Right cardiac atrium (tissue), 5 donors: ENCODE data around the gene EFEMP1. TPM values are rescaled to one million over a fixed set of nuclear protein-coding genes. Genes with fewer than 3 reads are reported as not detected.

Experiments
- ATAC-seq, 2 donors: fragments of 200-7000 bp; cut with Tn5 transposase; one replicate each; pipeline versions ENCODE4 v1.8.0 to v1.9.1; 2020; ENCODE audit warnings: moderate library complexity in 2 of 2, mild to moderate bottlenecking in 1 of 2
- DNase-seq, 3 donors: peaks; one replicate each; pipeline ENCODE4 v3.0.0-alpha.2; 2020
- H3K27ac ChIP-seq: one replicate; pipeline ENCODE4 v1.5.1; 2013; ENCODE audit warnings: mild to moderate bottlenecking, low read length, control low read depth, moderate library complexity
- H3K27me3 ChIP-seq: one replicate; pipeline ENCODE4 v1.6.1; 2013; ENCODE audit not compliant: control insufficient read depth, insufficient read depth
- H3K4me1 ChIP-seq: one replicate; pipeline ENCODE4 v1.6.1; 2013; ENCODE audit warnings: low read length; ENCODE audit not compliant: control insufficient read depth, insufficient read depth
- H3K4me3 ChIP-seq: one replicate; pipeline ENCODE4 v1.5.1; 2013; ENCODE audit warnings: low read length, control low read depth
- H3K9me3 ChIP-seq: one replicate; pipeline ENCODE4 v1.6.1; 2013; ENCODE audit warnings: low read length; ENCODE audit not compliant: control insufficient read depth
- WGBS: extraction: QIAGEN DNeasy Blood & Tissue Kit; methylation state at CpG from one replicate; pipeline ENCODE4 v1.1.7; 2013; 5-methylcytosine and 5-hydroxymethylcytosine counted together
- intact Hi-C, 4 donors: fragments of 100-400 bp; cut with DNase I; formaldehyde crosslinking; loops; one replicate each; pipeline versions ENCODE4 v1.11.0 to v1.14.0; 2022 to 2023
- polyA plus RNA-seq: library from polyadenylated mRNA; stranded (reverse); fragments of 200-250 nt; gene quantifications from one replicate; pipeline ENCODE4 v1.2.3, GENCODE V29; 2013
- total RNA-seq, 4 donors: library from RNA; stranded (reverse); fragmentation: NEBNext Ultra II Directional; extraction: Animal tissue kit (Norgen Biotek cat#: 25700); gene quantifications; one replicate each; pipeline ENCODE4 v1.2.1, GENCODE V29; 2021
- donor health status: healthy with polysubstance abuse.
- donor health status: DM: no; HTN: yes; CAD: no.
- donor health status: DM: no; HTN: no; CAD: no.
- donor health status: DM: no; HTN: yes; CAD: no; lungs with severe emphysema.
- donor health status: DM: yes; HTN: yes; CAD: no.

The EFEMP1 gene
- total and polyA plus RNA-seq, 5 donors = 96.0 to 305 (median 133) TPM

- Histone ChIP-seq H3K9me3 (no peaks in the 10 kb centered on the region), H3K27me3 (no peaks in the 10 kb centered on the region), H3K4me1 (peaks cover 5% of the 10 kb centered on the region), H3K27ac (no peak overlapping the region), H3K4me3 (no peak overlapping the region)
- ATAC-seq = no peak
- intact Hi-C loops = no loop called here
- no peak for DNase-seq
- WGBS = 89% methylated on average over 5 of the region's 5 CpGs
Observed at GRCh38 chr2:55917117-55917516, 6.5 kb downstream of the EFEMP1 start.

- Histone ChIP-seq H3K9me3 (no peaks in the 10 kb centered on the region), H3K4me3 (no peak overlapping the region), H3K4me1 (peaks cover 5% of the 10 kb centered on the region), H3K27me3 (no peaks in the 10 kb centered on the region), H3K27ac (no peak overlapping the region)
- ATAC-seq (no peak), DNase-seq (no peak)
- intact Hi-C loops = no loop called here
- 70% methylated on average over 7 of the region's 7 CpGs for WGBS
Observed at GRCh38 chr2:55916473-55917049, 7.0 kb downstream of the EFEMP1 start.

GRCh38 chr2:55914786-55915185, 8.8 kb downstream of the EFEMP1 start:
- no peak overlapping the region for H3K27ac ChIP-seq
- no peak for ATAC-seq
- H3K4me3 ChIP-seq = no peak overlapping the region
- no peak for DNase-seq
- WGBS = 60% methylated on average over 1 of the region's 1 CpG
- H3K9me3 ChIP-seq = no peaks in the 10 kb centered on the region
- H3K27me3 ChIP-seq = no peaks in the 10 kb centered on the region
- peaks cover 4% of the 10 kb centered on the region for H3K4me1 ChIP-seq
- intact Hi-C loops = no loop called here

- no peak for DNase-seq
- H3K9me3 ChIP-seq = no peaks in the 10 kb centered on the region
- intact Hi-C loops = no loop called here
- H3K27me3 ChIP-seq = no peaks in the 10 kb centered on the region
- H3K4me1 ChIP-seq = no peaks in the 10 kb centered on the region
- no peak for ATAC-seq
- WGBS = 86% methylated on average over 3 of the region's 3 CpGs
- no peak overlapping the region for H3K4me3 ChIP-seq
- no peak overlapping the region for H3K27ac ChIP-seq
Observed at GRCh38 chr2:55912926-55913325, 10.7 kb downstream of the EFEMP1 start.

GRCh38 chr2:55910077-55910476, 13.5 kb downstream of the EFEMP1 start:
- no peak for DNase-seq
- intact Hi-C loops = no loop called here
- Histone ChIP-seq H3K4me1 (no peaks in the 10 kb centered on the region), H3K9me3 (no peaks in the 10 kb centered on the region), H3K27me3 (no peaks in the 10 kb centered on the region), H3K27ac (no peak overlapping the region), H3K4me3 (no peak overlapping the region)
- no peak for ATAC-seq
- WGBS = 95% methylated on average over 2 of the region's 2 CpGs

GRCh38 chr2:55907686-55908085, 15.9 kb downstream of the EFEMP1 start:
- Histone ChIP-seq H3K27ac (no peak overlapping the region), H3K4me3 (no peak overlapping the region), H3K27me3 (no peaks in the 10 kb centered on the region), H3K9me3 (no peaks in the 10 kb centered on the region), H3K4me1 (no peaks in the 10 kb centered on the region)
- no peak for DNase-seq
- intact Hi-C loops = no loop called here
- ATAC-seq = no peak
- WGBS = 47% methylated on average over 3 of the region's 3 CpGs

- WGBS = 86% methylated on average over 1 of the region's 1 CpG
- no peak overlapping the region for H3K4me3 ChIP-seq
- no peaks in the 10 kb centered on the region for H3K4me1 ChIP-seq
- intact Hi-C loops = no loop called here
- DNase-seq = no peak
- no peak overlapping the region for H3K27ac ChIP-seq
- ATAC-seq = no peak
- H3K27me3 ChIP-seq = no peaks in the 10 kb centered on the region
- H3K9me3 ChIP-seq = no peaks in the 10 kb centered on the region
Observed at GRCh38 chr2:55906993-55907392, 16.6 kb downstream of the EFEMP1 start.

- DNase-seq = no peak
- H3K27ac ChIP-seq = no peak overlapping the region
Observed at GRCh38 chr2:55903727-55904126, 19.9 kb downstream of the EFEMP1 start.

GRCh38 chr2:55902971-55903370, 20.6 kb downstream of the EFEMP1 start:
- Histone ChIP-seq H3K4me3 (no peak overlapping the region), H3K27me3 (no peaks in the 10 kb centered on the region), H3K9me3 (no peaks in the 10 kb centered on the region), H3K4me1 (peaks cover 1% of the 10 kb centered on the region), H3K27ac (no peak overlapping the region)
- DNase-seq = no peak
- intact Hi-C loops = no loop called here
- ATAC-seq = no peak

More at GRCh38 chr2:55903727-55904126, 19.9 kb downstream of the EFEMP1 start:
- intact Hi-C loops = no loop called here
- no peak overlapping the region for H3K4me3 ChIP-seq
- 91% methylated on average over 2 of the region's 2 CpGs for WGBS
- H3K9me3 ChIP-seq = no peaks in the 10 kb centered on the region
- H3K27me3 ChIP-seq = no peaks in the 10 kb centered on the region
- ATAC-seq = no peak
- peaks cover 1% of the 10 kb centered on the region for H3K4me1 ChIP-seq

GRCh38 chr2:55902429-55902828, 21.2 kb downstream of the EFEMP1 start:
- Histone ChIP-seq H3K4me1 (peaks cover 1% of the 10 kb centered on the region), H3K9me3 (no peaks in the 10 kb centered on the region), H3K4me3 (no peak overlapping the region), H3K27me3 (no peaks in the 10 kb centered on the region), H3K27ac (no peak overlapping the region)
- 74% methylated on average over 3 of the region's 3 CpGs for WGBS
- no peak for ATAC-seq
- no peak for DNase-seq
- intact Hi-C loops = no loop called here

- no peak for DNase-seq
- Histone ChIP-seq H3K27ac (no peak overlapping the region), H3K4me1 (peaks cover 1% of the 10 kb centered on the region), H3K27me3 (no peaks in the 10 kb centered on the region), H3K9me3 (no peaks in the 10 kb centered on the region), H3K4me3 (no peak overlapping the region)
- intact Hi-C loops = no loop called here
- WGBS = 79% methylated on average over 2 of the region's 2 CpGs
- ATAC-seq = no peak
Observed at GRCh38 chr2:55901941-55902340, 21.6 kb downstream of the EFEMP1 start.

GRCh38 chr2:55901322-55901721, 22.3 kb downstream of the EFEMP1 start:
- Histone ChIP-seq H3K4me3 (no peak overlapping the region), H3K4me1 (peaks cover 1% of the 10 kb centered on the region), H3K27ac (no peak overlapping the region), H3K27me3 (no peaks in the 10 kb centered on the region), H3K9me3 (no peaks in the 10 kb centered on the region)
- intact Hi-C loops = no loop called here
- peak; percentile 55 to 61 for ATAC-seq
- 32% methylated on average over 1 of the region's 1 CpG for WGBS
- DNase-seq = no peak
